BLaER1 (cell line): ENCODE data around the gene SPDYC.
"Not testable (repeated sequence)": the region's sequence is repeated elsewhere in the genome, so short reads cannot be mapped to it uniquely, and the experiment has no call there.

Source experiments
- H3K27ac ChIP-seq: shearing (Covaris generic); formaldehyde crosslinking; 2 replicates; pipeline ENCODE4 v1.8.1; 2022
- H3K27me3 ChIP-seq: shearing (Covaris generic); formaldehyde crosslinking; 2 replicates; pipeline ENCODE4 v1.8.1; 2022
- H3K36me3 ChIP-seq: shearing (Covaris generic); formaldehyde crosslinking; 2 replicates; pipeline ENCODE4 v1.8.1; 2022
- H3K4me1 ChIP-seq: shearing (Covaris generic); formaldehyde crosslinking; 2 replicates; pipeline ENCODE4 v1.8.1; 2022
- H3K4me2 ChIP-seq: shearing (Covaris generic); formaldehyde crosslinking; 2 replicates; pipeline ENCODE4 v1.8.1; 2022
- H3K4me3 ChIP-seq: shearing (Covaris generic); formaldehyde crosslinking; 2 replicates; pipeline ENCODE4 v1.8.1; 2022
- H3K9ac ChIP-seq: shearing (Covaris generic); formaldehyde crosslinking; 2 replicates; pipeline ENCODE4 v1.8.1; 2022
- H3K9me3 ChIP-seq: shearing (Covaris generic); formaldehyde crosslinking; 2 replicates; pipeline ENCODE4 v1.8.1; 2022
- H4K20me1 ChIP-seq: shearing (Covaris generic); formaldehyde crosslinking; 2 replicates; pipeline ENCODE4 v1.8.1; 2022
- Cebpa-rat ChIP-seq: shearing (Covaris generic); IDR thresholded peaks from 2 replicates; pipeline ENCODE4 v1.8.1; 2022

Gene SPDYC

DNA sequence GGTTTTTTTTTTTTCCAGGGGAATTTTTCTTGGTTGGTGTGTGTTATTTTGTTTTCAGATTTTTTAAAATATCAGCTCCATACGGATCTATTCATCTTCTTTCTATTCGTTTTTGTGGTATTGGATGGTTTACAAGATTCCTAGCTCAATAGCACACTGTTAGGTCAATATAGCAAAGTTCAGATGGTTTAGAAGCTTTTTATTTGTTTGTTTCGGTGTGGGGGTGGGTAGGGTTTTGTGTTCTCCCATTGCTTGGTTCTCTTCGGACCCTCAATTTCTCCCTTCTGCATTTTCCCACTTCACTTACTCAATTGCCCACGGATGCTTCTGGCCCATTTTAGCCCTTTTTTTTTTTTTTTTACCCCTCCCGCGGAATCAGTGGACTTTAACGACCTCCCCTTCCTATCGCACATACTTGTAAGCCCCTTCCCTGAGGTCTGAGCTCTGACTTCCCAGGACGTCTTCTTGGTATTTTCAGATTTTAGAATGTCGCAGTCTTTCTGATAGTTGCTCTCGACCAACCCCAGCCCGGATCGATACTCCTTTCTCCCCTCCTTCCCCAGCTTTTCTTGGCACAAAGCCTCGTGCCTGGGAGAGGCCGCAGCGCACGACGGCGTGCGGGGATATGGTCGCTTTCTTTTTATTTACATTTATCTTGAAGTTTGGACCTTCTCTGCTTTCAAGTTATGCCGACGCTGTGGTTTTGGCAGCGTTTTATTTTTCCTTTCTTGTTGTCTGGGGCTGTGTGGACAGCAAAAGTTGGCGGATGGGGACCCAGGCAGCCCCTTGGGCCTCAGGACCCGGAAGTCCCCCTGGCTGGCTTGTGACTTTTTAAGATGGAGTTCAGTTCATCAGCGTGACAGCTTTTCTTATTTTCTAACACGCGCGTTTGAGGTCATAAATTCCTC lies 4.4 kb upstream of the SPDYC start:
- Histone ChIP-seq H3K27me3 (no peaks in the 10 kb centered on the region), H3K4me1 (peaks cover 17% of the 10 kb centered on the region; the same call in 1 of the 2 replicates), H3K27ac (no peak overlapping the region), H3K9ac (no peak overlapping the region), H3K4me2 (no peak overlapping the region), H4K20me1 (no peaks in the 10 kb centered on the region), H3K9me3 (no peaks in the 10 kb centered on the region), H3K4me3 (no peak overlapping the region), H3K36me3 (no peaks in the 10 kb centered on the region)
- no peak for TF ChIP-seq Cebpa-rat

- H3K27ac ChIP-seq, result no peak overlapping the region
- H3K9ac ChIP-seq, result no peak overlapping the region
- H4K20me1 ChIP-seq, result no peaks in the 10 kb centered on the region
- no peaks in the 10 kb centered on the region for H3K36me3 ChIP-seq
- peaks cover 25% of the 10 kb centered on the region; the same call in 1 of the 2 replicates for H3K4me1 ChIP-seq
- H3K4me3 ChIP-seq, result no peak overlapping the region
- H3K4me2 ChIP-seq, result no peak overlapping the region
- H3K9me3 ChIP-seq, result no peaks in the 10 kb centered on the region
- TF ChIP-seq Cebpa-rat, result no peak
- no peaks in the 10 kb centered on the region for H3K27me3 ChIP-seq
Observed at GRCh38 chr11:65166893-65167292, 3.1 kb upstream of the SPDYC start.

- no peak overlapping the region for H3K27ac ChIP-seq
- TF ChIP-seq Cebpa-rat, result no peak
- H3K4me3 ChIP-seq, result no peak overlapping the region
- no peak overlapping the region for H3K9ac ChIP-seq
- no peaks in the 10 kb centered on the region for H3K9me3 ChIP-seq
- no peak overlapping the region for H3K4me2 ChIP-seq
- H3K4me1 ChIP-seq, result peaks cover 25% of the 10 kb centered on the region; the same call in 1 of the 2 replicates
- no peaks in the 10 kb centered on the region for H4K20me1 ChIP-seq
- no peaks in the 10 kb centered on the region for H3K27me3 ChIP-seq
- no peaks in the 10 kb centered on the region for H3K36me3 ChIP-seq
Observed at GRCh38 chr11:65167656-65168055, 2.4 kb upstream of the SPDYC start.

- Histone ChIP-seq H4K20me1 (no peaks in the 10 kb centered on the region), H3K27me3 (no peaks in the 10 kb centered on the region), H3K9me3 (no peaks in the 10 kb centered on the region), H3K4me1 (peaks cover 25% of the 10 kb centered on the region; the same call in 1 of the 2 replicates), H3K9ac (peak overlapping the region; percentile 12; the same call in 1 of the 2 replicates), H3K4me3 (no peak overlapping the region), H3K27ac (peak overlapping the region; percentile 55), H3K4me2 (no peak overlapping the region), H3K36me3 (no peaks in the 10 kb centered on the region)
- TF ChIP-seq Cebpa-rat, result no peak
Observed at GRCh38 chr11:65169164-65169641, 830 bp upstream of the SPDYC start.

- Histone ChIP-seq H3K4me2 (no peak overlapping the region), H3K36me3 (no peaks in the 10 kb centered on the region), H3K4me1 (peaks cover 25% of the 10 kb centered on the region; the same call in 1 of the 2 replicates), H3K4me3 (no peak overlapping the region), H3K27me3 (no peaks in the 10 kb centered on the region), H4K20me1 (no peaks in the 10 kb centered on the region), H3K9ac (no peak overlapping the region), H3K27ac (no peak overlapping the region), H3K9me3 (no peaks in the 10 kb centered on the region)
- TF ChIP-seq Cebpa-rat, result no peak
Observed at GRCh38 chr11:65172600-65172999, 2.6 kb downstream of the SPDYC start.

DNA sequence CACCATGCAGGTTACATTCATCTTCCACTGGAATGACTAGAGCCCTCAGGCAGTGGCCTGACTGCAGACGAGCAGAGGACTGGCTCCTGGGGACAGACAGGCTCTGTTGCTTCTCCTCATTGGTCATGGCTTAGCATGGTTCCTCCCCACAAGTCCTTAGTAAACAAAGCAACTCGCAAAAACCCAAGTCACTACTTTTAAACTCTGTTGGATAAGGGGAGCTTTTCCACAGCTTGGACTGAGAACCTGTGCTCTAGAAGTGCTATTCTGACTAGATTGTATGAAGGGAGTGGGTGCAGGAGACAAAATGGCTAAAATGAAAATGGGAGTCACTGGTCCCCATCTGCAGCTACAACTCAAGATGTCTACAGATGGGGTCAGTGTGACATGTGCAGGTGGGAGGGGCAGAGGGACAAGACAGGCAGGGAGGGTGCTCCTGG lies 4.6 kb downstream of the SPDYC start:
- peaks cover 17% of the 10 kb centered on the region; the same call in 1 of the 2 replicates for H3K4me1 ChIP-seq
- not testable (repeated sequence) for H3K9ac ChIP-seq, H3K9me3 ChIP-seq, H4K20me1 ChIP-seq, H3K4me2 ChIP-seq, H3K36me3 ChIP-seq, H3K27me3 ChIP-seq, H3K4me3 ChIP-seq, H3K27ac ChIP-seq

DNA sequence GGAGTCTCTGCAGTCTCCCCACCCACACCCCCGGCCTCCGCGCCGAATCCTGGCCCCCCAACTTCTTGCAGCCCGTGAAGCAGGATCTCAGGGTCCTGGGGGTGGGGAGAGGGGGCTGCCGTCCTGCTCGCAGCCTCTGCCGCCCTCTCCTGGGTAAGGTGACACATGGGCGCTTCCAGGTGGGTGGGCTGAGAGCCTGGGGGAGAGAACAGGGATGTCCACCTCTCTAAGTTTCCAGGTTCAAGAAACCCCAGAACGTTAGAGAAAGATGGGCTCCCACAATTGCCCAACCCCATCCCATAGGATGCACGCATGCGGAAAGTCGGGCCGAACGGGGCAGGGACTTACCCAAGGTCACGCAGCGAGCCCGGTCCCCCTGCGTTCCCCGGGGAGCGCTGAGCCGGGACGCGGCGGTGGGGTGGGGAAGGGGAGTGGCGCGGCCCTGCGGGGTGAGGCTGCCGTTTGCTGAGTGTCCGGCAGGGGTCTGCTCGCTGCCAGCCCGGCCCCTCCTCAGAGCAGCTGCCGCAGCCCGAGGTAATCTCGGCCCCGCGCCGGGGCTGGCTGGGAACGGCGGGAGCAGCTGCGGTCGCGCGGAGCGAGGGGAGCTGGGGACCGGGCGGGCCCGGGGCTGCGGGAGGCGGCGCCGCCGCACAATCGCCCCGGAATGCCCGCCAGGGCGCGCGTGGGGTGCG lies 11.0 kb downstream of the SPDYC start:
- H3K9ac ChIP-seq, result peak overlapping the region; percentile 92
- H3K4me1 ChIP-seq, result peaks cover 36% of the 10 kb centered on the region
- no peak for TF ChIP-seq Cebpa-rat

DNA sequence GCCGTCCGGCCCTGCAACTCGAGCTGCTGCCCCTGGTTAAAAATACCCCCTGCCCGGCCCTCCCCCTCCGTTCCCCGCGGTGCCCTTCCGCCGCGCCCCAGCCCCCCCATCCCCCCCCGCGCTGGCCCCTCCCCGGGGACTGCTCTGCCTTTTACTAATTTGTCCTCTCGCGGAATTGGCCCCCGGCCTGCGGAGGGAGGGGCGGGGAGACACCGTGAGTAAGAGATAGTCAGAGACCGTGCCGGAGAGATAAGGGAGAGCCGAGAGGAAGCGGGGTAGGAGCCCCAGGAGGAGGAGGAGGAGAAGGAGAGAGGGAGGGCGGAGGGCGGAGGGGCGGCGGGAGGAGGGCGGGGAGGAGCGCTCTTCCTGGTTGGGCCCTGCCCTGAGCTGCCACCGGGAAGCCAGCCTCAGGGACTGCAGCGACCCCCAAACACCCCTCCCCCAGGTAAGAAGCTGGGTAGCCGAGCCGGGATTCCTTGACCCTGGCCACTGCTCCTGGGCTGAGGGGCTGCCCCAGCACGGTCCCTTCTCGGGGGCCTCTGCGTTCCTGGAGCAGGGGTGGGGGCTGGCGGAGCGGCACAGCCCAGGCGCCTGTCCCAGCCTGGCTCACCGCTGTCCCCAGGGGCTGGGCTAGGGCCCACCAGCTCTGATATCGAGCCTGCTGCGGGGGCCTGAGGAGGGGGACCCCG lies 11.7 kb downstream of the SPDYC start, which contains the start of gene CAPN1:
TSS of gene CAPN1 (plus strand) at position 360 of the 689 bp plus-strand sequence. CDS start 774 bp downstream, outside the sequence.
- Histone ChIP-seq H3K4me1 (peaks cover 36% of the 10 kb centered on the region), H3K27me3 (no peaks in the 10 kb centered on the region), H3K4me2 (peak within 1 kb of the TSS; percentile 99), H3K36me3 (peaks cover 35% of the 10 kb centered on the region), H4K20me1 (peaks cover 36% of the 10 kb centered on the region), H3K9ac (peak within 1 kb of the TSS; percentile 92), H3K9me3 (no peaks in the 10 kb centered on the region), H3K27ac (peak within 1 kb of the TSS; percentile 94), H3K4me3 (peak within 1 kb of the TSS; percentile 80)
- TF ChIP-seq Cebpa-rat, result no peak

More for the DNA sequence above, 11.0 kb downstream of the SPDYC start:
- peaks cover 28% of the 10 kb centered on the region for H3K36me3 ChIP-seq
- peak overlapping the region; percentile 86 for H3K4me2 ChIP-seq
- peak overlapping the region; percentile 81 for H3K27ac ChIP-seq
- H4K20me1 ChIP-seq, result peaks cover 33% of the 10 kb centered on the region
- H3K4me3 ChIP-seq, result peak overlapping the region; percentile 80
- no peaks in the 10 kb centered on the region for H3K9me3 ChIP-seq
- H3K27me3 ChIP-seq, result no peaks in the 10 kb centered on the region
